Measurements from ENCODE around the gene LRMDA.
"Not testable (repeated sequence)": the region's sequence is repeated elsewhere in the genome, so short reads cannot be mapped to it uniquely, and the experiment has no call there.

Gene LRMDA

DNA sequence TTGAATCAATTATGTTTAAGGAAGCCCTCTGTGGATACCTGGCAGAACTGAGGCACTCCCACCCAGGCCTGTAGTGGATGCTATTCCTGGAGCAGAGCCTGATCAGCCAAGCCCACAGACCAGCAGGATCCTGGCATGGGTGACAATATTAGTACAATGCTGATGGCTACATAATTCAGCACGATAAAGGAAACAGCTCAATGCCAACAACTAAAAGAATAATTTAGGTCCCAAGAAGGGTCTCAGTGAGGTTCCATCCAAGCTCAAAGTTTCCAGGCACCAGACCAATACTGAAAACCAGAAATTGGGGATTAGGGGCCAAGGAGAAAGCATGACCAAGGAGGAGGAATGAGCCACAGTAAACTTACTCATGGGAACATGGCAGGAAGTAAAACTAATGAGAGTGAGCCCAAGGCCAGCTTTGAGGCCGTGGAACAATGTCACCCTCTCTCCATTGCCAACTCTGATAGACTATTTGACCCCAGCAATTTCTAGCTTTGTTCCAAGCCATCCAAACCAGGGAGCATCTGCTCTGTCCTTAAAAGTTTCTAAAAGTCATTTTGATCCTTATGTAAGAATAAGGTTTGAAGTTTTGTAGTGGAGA lies 1123.7 kb downstream of the LRMDA start:
- DNase-seq (ENCODE audit: low read depth), result no peak

GRCh38 chr10:76557366-76557765 lies 1125.9 kb downstream of the LRMDA start:
- DNase-seq (ENCODE audit: low read depth), result no peak

DNA sequence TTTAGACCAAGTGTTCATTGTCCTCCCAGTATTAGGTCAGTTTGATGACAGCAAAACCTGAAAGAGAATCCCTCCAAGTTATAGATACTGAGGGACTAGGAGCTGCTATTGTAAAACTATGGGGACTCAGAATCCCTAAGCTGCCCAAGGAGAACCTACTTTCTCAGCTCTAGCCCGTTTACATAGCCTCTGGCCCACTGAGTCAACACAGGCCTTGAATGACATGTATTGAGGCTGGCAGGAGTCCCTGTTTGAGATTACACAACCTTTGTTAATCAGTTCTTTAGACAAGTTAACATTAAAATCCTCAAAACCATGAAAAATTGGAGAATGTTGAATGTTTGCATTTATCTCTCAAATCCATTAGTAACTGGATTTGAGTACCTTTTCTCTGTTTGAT lies 1127.2 kb downstream of the LRMDA start:
- DNase-seq (ENCODE audit: low read depth), result no peak

DNA sequence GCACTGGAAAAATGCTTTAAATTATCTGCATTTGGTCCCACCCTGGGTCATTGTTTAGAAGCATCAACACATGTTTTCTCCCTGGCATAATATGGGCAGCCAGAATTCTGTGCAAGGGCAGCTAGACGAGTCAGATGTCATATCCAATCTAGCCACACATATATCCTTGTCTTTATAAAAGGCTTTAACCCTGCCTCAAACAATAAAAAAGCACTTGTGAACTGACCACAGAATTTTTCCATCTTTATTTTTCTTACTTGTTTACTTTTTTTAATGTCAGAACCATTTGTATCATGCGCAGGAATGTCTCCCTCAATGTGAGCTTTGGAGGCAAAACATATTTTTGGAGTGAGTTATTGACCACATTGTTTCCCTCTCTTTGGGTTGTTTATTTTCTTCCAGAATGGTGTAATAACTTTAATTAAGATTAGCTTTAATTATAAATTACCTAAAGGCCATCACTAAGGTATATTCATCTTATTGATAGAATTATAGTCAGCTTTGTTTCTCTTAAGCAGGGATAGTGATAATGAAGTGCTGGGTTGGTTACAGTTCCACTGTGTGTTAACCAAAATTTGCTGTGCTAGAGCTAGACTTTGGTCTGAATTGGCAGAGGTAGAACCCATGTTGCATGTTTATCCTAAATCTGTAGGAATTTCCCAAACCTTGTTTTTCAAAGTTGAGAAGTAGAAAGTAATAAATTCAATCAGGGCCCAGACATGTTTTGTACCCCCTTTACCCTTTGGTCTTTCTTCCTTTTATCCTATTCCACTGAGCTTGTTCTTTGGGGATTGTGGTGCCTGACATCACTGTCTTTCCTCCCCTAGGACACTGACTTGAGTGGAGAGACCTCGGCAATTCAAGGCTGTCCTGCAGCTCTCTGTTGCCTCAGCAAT lies 1127.8 kb downstream of the LRMDA start:
- no peak for DNase-seq (ENCODE audit: low read depth)

DNA sequence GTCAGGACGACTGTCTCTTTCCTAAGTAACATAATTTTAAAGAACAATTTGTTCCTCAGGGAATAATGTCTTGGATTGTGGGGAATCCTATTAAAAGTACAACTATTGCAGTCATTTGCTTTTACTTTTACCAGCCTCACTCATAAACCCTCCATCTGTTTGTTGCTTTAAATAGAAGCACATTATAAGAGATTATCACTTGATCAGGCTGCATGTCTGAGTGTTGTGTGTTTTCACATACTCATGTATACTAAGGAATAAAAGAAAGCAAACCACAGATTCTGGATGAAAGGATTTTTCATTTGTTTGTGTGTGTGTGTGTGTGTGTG lies 1128.4 kb downstream of the LRMDA start:
- DNase-seq (ENCODE audit: low read depth), result no peak

DNA sequence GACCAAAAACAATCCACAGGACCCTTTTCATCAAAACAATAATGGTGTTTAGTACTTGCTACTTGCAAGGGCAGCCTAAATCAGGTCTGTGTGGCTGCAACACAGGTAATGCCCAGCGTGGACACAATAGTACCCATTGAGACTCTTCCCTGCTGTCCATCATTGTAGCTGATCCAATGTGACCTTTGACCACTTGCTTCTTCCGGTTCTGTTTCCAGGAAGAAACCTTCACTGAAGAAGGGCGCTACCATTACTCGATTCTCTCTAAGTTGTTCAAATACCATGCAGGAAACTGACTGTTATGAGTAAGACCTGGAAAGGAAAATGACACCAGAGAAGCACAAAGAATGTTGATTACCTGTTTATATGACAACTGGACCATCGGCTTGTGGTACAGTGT lies 1128.9 kb downstream of the LRMDA start:
- no peak for DNase-seq (ENCODE audit: low read depth)

DNA sequence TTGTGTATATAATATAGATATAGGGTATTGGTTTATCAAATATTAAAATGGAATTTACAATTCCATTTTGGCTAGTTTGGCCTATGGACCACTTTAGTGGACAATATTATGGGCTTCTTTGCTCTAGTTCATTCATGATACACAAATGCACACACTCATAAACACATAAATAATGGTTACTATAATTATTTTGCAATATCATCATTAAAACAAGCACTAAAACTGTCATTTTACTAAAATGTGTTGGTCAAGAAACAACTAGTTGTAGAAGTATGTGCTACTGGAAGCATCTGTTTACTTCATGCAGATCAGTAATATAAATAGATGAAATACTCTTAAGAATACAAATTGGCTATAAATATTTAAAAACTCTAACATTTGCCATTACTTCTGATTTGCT lies 1131.9 kb downstream of the LRMDA start:
- no peak for DNase-seq (ENCODE audit: low read depth)

GRCh38 chr10:76572021-76572420 lies 1140.6 kb downstream of the LRMDA start:
- DNase-seq (ENCODE audit: low read depth), result no peak

DNA sequence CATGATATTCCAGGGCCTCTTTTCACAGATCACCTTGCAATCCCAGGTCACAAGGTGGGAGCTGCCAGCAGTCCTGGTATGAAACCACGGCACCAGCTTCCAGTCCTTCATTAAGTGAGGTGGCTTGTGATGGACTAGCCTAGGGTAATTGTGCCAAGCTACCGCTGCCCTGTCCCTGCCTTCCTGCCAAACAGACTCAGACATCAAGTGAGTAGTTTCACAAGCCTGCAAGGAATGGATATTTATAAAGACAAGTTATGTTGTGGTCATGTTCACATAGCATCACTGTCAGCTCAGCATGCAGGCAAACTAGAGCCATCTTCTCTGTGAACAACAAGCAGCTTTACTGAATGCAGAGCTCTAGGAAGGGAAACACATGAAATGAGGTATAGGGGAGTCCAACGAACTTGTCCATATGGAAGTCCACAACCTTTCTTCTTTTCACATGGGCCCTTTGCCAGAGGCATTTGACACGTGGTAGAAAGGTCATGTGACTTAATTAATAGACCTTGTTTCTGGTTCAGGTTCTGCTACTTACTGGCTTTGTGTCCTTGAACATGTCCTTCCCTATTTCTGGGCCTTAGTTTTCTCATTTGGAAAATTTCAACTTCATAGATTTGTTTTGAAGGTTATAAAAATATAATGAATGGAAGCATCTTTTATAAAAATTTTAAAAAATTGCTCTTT lies 1145.0 kb downstream of the LRMDA start:
- no peak for DNase-seq (ENCODE audit: low read depth)

GRCh38 chr10:76577455-76577854 lies 1146.0 kb downstream of the LRMDA start:
- no peak for DNase-seq (ENCODE audit: low read depth)

- DNase-seq (ENCODE audit: low read depth), result no peak
These were observed 1150.3 kb downstream of the LRMDA start for GRCh38 chr10:76581506-76582256.

DNA sequence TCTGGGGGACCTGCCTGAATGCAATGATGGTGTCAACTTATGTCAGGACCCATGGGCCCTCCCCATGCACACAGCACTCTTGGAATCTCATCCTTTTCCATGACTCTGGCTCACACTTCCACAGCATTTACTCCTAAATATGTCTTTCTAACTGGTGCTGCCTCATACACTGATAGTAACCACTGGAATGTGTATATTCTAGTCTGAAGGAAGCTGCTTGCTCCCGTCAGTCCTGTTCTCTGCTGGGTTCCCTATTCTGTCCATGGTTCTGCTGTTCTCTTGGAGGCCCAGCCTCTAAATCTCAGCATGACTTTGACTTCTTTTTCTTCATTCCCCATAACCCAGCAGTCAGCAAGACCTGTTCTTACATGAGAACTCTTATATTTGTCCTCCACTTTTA lies 1151.1 kb downstream of the LRMDA start:
- DNase-seq (ENCODE audit: low read depth), result no peak

- DNase-seq (ENCODE audit: low read depth), result no peak
These were observed 1152.3 kb downstream of the LRMDA start for GRCh38 chr10:76583711-76584161.

DNA sequence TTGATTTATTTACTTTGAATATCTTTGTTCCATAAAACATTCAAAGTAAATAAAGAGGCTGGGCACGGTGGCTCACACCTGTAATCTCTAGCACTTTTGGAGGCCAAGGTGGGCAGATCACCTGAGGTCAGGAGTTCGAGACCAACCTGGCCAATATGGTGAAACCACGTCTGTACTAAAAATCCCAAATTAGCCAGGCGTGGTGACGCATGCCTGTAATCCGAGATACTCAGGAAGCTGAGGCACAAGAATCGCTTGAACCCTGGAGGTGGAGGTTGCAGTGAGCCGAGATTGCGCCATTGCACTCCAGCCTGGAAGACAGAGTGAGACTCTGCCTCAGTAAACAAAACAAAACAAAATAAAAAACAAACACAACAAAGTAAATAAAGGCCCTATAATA lies 1153.0 kb downstream of the LRMDA start:
- DNase-seq (ENCODE audit: low read depth), result not testable (repeated sequence)
